ENCODE measurements around the gene SLC27A3. TPM values are rescaled to one million over a fixed set of nuclear protein-coding genes. Genes with fewer than 3 reads are reported as not detected.

SLC27A3 gene
- total and polyA plus RNA-seq, 9 of the 15 experiments (the other 6 are each of a cell fraction or from before 2014, with no cell fraction given), result 0.57 to 5.2 (median 2.8) TPM

DNA sequence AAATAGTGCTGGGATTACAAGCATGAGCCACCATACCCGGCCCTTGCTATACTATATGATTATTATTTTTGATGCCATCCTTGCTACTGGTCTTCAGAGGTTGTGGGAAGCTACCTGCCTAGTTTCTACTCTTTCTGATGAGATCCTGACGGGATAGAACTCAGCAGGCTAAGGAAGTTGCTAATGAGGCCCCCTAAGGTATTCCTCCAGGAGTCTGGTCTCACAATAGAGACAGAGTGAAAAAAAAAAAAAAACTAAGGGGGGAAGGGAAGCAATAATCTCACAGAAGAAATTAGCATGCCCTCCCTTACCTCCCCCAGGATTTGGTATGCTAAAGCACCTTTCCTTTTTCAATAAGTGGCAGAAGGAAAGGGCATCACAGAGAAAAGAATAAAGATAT is 29.8 kb upstream of the SLC27A3 start:
- no peaks in the 10 kb centered on the region for H3K9me3 ChIP-seq (replicated peaks; ENCODE audit: control insufficient read depth, insufficient read depth, low read depth, low read length)
- H3K9ac ChIP-seq (ENCODE audit: insufficient read depth in 1 of 2, low read depth in 2 of 2, low read length in 2 of 2), result no peak overlapping the region
- CTCF ChIA-PET (ENCODE audit: low intra/inter-chr PET ratio), result no interaction called here
- ATAC-seq (no peak), FAIRE-seq (no peak), DNase-seq (ENCODE audit: extremely low read depth in 1 of 4, low spot score in 3 of 4) (no peak)
- H3K36me3 ChIP-seq (ENCODE audit: control insufficient read depth, insufficient read depth, low read length), result peaks cover 79% of the 10 kb centered on the region
- no peak overlapping the region for H2AFZ ChIP-seq (ENCODE audit: low read depth, low read length)
- H3K4me2 ChIP-seq (ENCODE audit: insufficient read depth, low read length), result no peak overlapping the region
- H3K4me1 ChIP-seq (replicated peaks in 1 of 2; ENCODE audit: control insufficient read depth in 2 of 2, insufficient read depth in 2 of 2, low read length in 2 of 2), result no peaks in the 10 kb centered on the region; a peak in 3 of 5 replicates
- no peaks in the 10 kb centered on the region for H4K20me1 ChIP-seq (replicated peaks; ENCODE audit: control insufficient read depth, insufficient read depth, low read length)
- no peaks in the 10 kb centered on the region for H3K27me3 ChIP-seq (ENCODE audit: control insufficient read depth in 2 of 2, insufficient read depth in 2 of 2, low read length in 2 of 2)
- in situ Hi-C loops (cut with MboI) (loop anchor here (5.0 kb wide), 1 partner anchor 48 kb away; no protein-coding TSS in a partner anchor), intact Hi-C loops (cut with micrococcal nuclease) (loop anchor here (5.0 kb wide), 1 partner anchor 178 kb away; the partner anchor contains the start of gene S100A2)
- POLR2A ChIA-PET, result interaction anchor here (1.0 kb wide), 1 partner anchor 11 kb away, joined by 3 read pairs; no protein-coding TSS in a partner anchor
- no peak overlapping the region for H3K27ac ChIP-seq (ENCODE audit: extremely low read depth, low read depth, low read length)
- WGBS (ENCODE audit: insufficient coverage, low coverage, missing lambda C conversion rate), result 85% methylated on average over 2 of the region's 2 CpGs
- BruUV-seq (replicated peaks), result no TSS peak
- no peak overlapping the region for H3K4me3 ChIP-seq
- H3K9me1 ChIP-seq (ENCODE audit: control insufficient read depth, insufficient read depth, low read length), result no peaks in the 10 kb centered on the region
- no peaks in the 10 kb centered on the region for H3K79me2 ChIP-seq (ENCODE audit: control insufficient read depth, insufficient read depth, low read length)
- TF ChIP-seq, protein P1, sequence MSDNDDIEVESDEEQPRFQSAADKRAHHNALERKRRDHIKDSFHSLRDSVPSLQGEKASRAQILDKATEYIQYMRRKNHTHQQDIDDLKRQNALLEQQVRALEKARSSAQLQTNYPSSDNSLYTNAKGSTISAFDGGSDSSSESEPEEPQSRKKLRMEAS (CRISPR knock-in tag; IDR thresholded peaks at IDR 0.05), result no peak
- TF ChIP-seq SMARCC2 (IDR thresholded peaks at IDR 0.05; ENCODE audit: low read depth), result no peak
- TF ChIP-seq KDM5B (IDR thresholded peaks at IDR 0.05; ENCODE audit: insufficient replicate concordance, low read depth, low read length), result no peak
- no peak for TF ChIP-seq ZNF143 (CRISPR knock-in tag; IDR thresholded peaks at IDR 0.05)
- TF ChIP-seq PRPF4 (IDR thresholded peaks at IDR 0.05; ENCODE audit: insufficient read depth, low read depth, low read length, poor library complexity, severe bottlenecking), result no peak
- TF ChIP-seq SAFB (IDR thresholded peaks at IDR 0.05; ENCODE audit: borderline replicate concordance, low read depth, low read length), result no peak
- TF ChIP-seq, protein P2, sequence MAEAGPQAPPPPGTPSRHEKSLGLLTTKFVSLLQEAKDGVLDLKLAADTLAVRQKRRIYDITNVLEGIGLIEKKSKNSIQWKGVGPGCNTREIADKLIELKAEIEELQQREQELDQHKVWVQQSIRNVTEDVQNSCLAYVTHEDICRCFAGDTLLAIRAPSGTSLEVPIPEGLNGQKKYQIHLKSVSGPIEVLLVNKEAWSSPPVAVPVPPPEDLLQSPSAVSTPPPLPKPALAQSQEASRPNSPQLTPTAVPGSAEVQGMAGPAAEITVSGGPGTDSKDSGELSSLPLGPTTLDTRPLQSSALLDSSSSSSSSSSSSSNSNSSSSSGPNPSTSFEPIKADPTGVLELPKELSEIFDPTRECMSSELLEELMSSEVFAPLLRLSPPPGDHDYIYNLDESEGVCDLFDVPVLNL (CRISPR knock-in tag; IDR thresholded peaks at IDR 0.05; ENCODE audit: low read depth), result no peak
- no peak for TF ChIP-seq CEBPG (CRISPR knock-in tag; IDR thresholded peaks at IDR 0.05)
- no peak for TF ChIP-seq CEBPG (tag; conservative IDR thresholded peaks at IDR 0.05 in 1 of 2, IDR thresholded peaks at IDR 0.05 in 1 of 2)
- TF ChIP-seq, protein P3, sequence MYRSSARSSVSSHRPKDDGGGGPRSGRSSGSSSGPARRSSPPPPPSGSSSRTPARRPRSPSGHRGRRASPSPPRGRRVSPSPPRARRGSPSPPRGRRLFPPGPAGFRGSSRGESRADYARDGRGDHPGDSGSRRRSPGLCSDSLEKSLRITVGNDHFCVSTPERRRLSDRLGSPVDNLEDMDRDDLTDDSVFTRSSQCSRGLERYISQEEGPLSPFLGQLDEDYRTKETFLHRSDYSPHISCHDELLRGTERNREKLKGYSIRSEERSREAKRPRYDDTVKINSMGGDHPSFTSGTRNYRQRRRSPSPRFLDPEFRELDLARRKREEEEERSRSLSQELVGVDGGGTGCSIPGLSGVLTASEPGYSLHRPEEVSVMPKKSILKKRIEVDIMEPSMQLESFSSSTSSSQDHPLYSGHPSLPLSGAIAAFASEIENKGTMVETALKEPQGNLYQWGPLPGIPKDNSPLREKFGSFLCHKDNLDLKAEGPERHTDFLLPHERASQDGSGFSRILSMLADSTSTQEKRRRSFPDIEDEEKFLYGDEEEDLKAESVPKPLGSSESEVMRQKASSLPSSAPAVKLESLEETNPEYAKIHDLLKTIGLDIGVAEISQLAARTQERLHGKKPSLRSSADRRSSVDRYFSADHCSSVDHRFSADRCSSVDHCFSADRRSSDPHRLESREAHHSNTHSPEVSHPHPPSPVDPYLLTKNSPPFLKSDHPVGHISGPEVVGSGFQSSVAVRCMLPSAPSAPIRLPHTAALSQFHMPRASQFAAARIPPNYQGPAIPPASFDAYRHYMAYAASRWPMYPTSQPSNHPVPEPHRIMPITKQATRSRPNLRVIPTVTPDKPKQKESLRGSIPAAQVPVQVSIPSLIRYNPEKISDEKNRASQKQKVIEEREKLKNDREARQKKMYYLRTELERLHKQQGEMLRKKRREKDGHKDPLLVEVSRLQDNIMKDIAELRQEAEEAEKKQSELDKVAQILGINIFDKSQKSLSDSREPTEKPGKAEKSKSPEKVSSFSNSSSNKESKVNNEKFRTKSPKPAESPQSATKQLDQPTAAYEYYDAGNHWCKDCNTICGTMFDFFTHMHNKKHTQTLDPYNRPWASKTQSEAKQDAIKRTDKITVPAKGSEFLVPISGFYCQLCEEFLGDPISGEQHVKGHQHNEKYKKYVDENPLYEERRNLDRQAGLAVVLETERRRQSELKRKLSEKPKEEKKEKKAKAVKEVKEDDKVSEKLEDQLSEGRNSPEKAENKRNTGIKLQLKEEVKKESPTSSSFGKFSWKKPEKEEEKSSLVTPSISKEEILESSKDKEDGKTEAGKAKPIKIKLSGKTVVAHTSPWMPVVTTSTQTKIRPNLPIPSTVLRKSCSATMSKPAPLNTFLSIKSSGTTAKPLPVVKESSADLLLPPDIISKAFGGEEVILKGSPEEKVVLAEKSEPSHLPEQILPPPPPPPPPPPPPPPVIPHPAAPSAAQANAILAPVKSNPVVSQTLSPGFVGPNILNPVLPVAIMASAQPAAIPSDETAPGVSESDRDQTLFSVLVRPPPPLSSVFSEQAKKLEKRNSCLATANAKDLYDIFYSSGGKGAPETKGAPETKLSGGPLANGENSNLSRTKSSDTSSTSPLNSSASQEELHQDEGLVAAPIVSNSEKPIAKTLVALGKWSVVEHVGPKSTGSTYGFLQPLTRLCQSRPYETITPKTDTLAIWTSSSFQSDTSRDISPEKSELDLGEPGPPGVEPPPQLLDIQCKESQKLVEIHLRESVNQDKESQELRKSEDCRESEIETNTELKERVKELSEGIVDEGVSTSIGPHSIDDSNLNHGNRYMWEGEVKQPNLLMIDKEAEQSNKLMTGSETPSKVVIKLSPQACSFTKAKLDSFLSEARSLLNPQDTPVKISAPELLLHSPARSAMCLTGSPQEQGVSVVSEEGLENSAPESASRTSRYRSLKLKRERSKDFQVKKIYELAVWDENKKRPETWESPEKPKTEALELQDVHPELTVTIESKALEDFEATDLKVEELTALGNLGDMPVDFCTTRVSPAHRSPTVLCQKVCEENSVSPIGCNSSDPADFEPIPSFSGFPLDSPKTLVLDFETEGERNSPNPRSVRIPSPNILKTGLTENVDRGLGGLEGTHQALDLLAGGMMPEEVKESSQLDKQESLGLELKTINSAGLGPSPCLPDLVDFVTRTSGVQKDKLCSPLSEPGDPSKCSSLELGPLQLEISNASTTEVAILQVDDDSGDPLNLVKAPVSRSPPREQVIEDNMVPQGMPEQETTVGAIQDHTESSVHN (IDR thresholded peaks at IDR 0.05; ENCODE audit: borderline replicate concordance in 1 of 2, low read depth in 1 of 2), result no peak
- TF ChIP-seq SRSF3 (IDR thresholded peaks at IDR 0.05; ENCODE audit: insufficient read depth, low read length), result no peak

All from K562 (cell line).